Endodermal cell (in vitro differentiated cells): ENCODE measurements around the gene IRF9. TPM values are rescaled to one million over a fixed set of nuclear protein-coding genes. Genes with fewer than 3 reads are reported as not detected.

Experiments
- DNase-seq: peaks from one replicate; pipeline ENCODE4 v3.0.0-alpha.2; 2017
- H3K27ac ChIP-seq: 2 replicates; pipeline ENCODE4 v1.5.1; 2013; ENCODE audit warnings: mild to moderate bottlenecking, low read depth, low read length, moderate library complexity
- H3K27me3 ChIP-seq: 2 replicates; pipeline ENCODE4 v1.6.1; 2013; ENCODE audit warnings: mild to moderate bottlenecking, low read length, moderate library complexity; ENCODE audit not compliant: insufficient read depth, control insufficient read depth, poor library complexity, severe bottlenecking
- H3K36me3 ChIP-seq: 2 replicates; pipeline ENCODE4 v1.7.0; 2013; ENCODE audit warnings: mild to moderate bottlenecking, low read length, moderate library complexity; ENCODE audit not compliant: control insufficient read depth, insufficient read depth
- H3K4me1 ChIP-seq: one replicate; pipeline ENCODE4 v1.7.0; 2013; ENCODE audit warnings: low read length; ENCODE audit not compliant: control insufficient read depth, insufficient read depth
- H3K4me3 ChIP-seq: 2 replicates; pipeline ENCODE4 v1.5.1; 2013; ENCODE audit warnings: mild to moderate bottlenecking, low read length, moderate library complexity
- H3K9ac ChIP-seq: 2 replicates; pipeline ENCODE4 v1.6.1; 2013; ENCODE audit warnings: mild to moderate bottlenecking, low read length, moderate library complexity; ENCODE audit not compliant: poor library complexity, severe bottlenecking; ENCODE audit errors: extremely low read depth
- H3K9me3 ChIP-seq: 2 replicates; pipeline ENCODE4 v1.6.1; 2013; ENCODE audit warnings: mild to moderate bottlenecking, low read length, moderate library complexity; ENCODE audit not compliant: control insufficient read depth
- H3K27ac Mint-ChIP-seq: 2 replicates; pipeline ENCODE4 v1.8.0; 2020; ENCODE audit warnings: mixed read lengths
- H3K27me3 Mint-ChIP-seq: 2 replicates; pipeline ENCODE4 v1.8.0; 2021; ENCODE audit warnings: mild to moderate bottlenecking, mixed read lengths; ENCODE audit not compliant: insufficient read depth
- H3K36me3 Mint-ChIP-seq: 2 replicates; pipeline ENCODE4 v1.8.0; 2020; ENCODE audit warnings: low read depth, mixed read lengths
- H3K4me1 Mint-ChIP-seq: 2 replicates; pipeline ENCODE4 v1.8.0; 2020; ENCODE audit warnings: mixed read lengths
- H3K4me3 Mint-ChIP-seq: 2 replicates; pipeline ENCODE4 v1.8.0; 2020; ENCODE audit warnings: mild to moderate bottlenecking, moderate library complexity, mixed read lengths
- H3K9me3 Mint-ChIP-seq: 2 replicates; pipeline ENCODE4 v1.8.0; 2020; ENCODE audit warnings: mild to moderate bottlenecking, mixed read lengths
- CTCF ChIP-seq: fragments of 200-600 bp; sonication (generic); conservative IDR thresholded peaks from 2 replicates; pipeline ENCODE4 v1.5.0; 2021; ENCODE audit warnings: antibody characterized with exemption, mild to moderate bottlenecking
- WGBS, 2 experiments: methylation state at CpG; one replicate each; pipeline versions ENCODE4 v1.1.5 to v1.1.7; 2013; ENCODE audit warnings: missing lambda C conversion rate in 2 of 2, mixed read lengths in 1 of 2; ENCODE audit not compliant: insufficient coverage in 1 of 2, insufficient read length in 1 of 2; 5-methylcytosine and 5-hydroxymethylcytosine counted together
- total RNA-seq, 2 donors: library from RNA; stranded (reverse); fragmentation: NEBNext Ultra II Directional in 1 of 2; extraction: Animal tissue kit (Norgen Biotek cat#: 25700) in 1 of 2; gene quantifications; 2 replicates in 1 of 2; 3 replicates in 1 of 2; pipeline ENCODE4 v1.2.1, GENCODE V29; 2021

IRF9 gene
- total RNA-seq, 2 donors from 2014 or later: 13.6 to 26.9 TPM

GRCh38 chr14:24188251-24189058 is 27.4 kb downstream of the IRF9 start, which contains the start of gene IPO4:
TSS of gene IPO4 (minus strand) at chr14:24188816. CDS start at chr14:24188787, 29 bp downstream.
- no peaks in the 10 kb centered on the region for H3K9me3 Mint-ChIP-seq
- WGBS, 2 experiments: 0 to 1% methylated on average over 27 to 65 of the region's 65 CpGs
- H3K36me3 ChIP-seq: peaks cover 72% of the 10 kb centered on the region
- H3K4me3 Mint-ChIP-seq: peak within 1 kb of the TSS; percentile 89
- H3K36me3 Mint-ChIP-seq: peaks cover 52% of the 10 kb centered on the region
- peak; percentile 99 for DNase-seq
- no peaks in the 10 kb centered on the region for H3K27me3 Mint-ChIP-seq
- peak within 1 kb of the TSS; percentile 63 for H3K27ac ChIP-seq
- H3K9me3 ChIP-seq: no peaks in the 10 kb centered on the region
- peak within 1 kb of the TSS; percentile 89 for H3K4me3 ChIP-seq
- no peaks in the 10 kb centered on the region for H3K27me3 ChIP-seq
- no peak for TF ChIP-seq CTCF
- H3K9ac ChIP-seq: peak within 1 kb of the TSS; percentile 74
- H3K4me1 Mint-ChIP-seq: peaks cover 6% of the 10 kb centered on the region
- H3K4me1 ChIP-seq: no peaks in the 10 kb centered on the region
- peak within 1 kb of the TSS; percentile 91 for H3K27ac Mint-ChIP-seq

- peaks cover 71% of the 10 kb centered on the region for H3K36me3 ChIP-seq
- H3K4me3 Mint-ChIP-seq: peak overlapping the region; percentile 89
- no peak overlapping the region for H3K27ac ChIP-seq
- H3K27me3 Mint-ChIP-seq: no peaks in the 10 kb centered on the region
- no peak overlapping the region for H3K9ac ChIP-seq
- H3K4me3 ChIP-seq: peak overlapping the region; percentile 89
- no peaks in the 10 kb centered on the region for H3K4me1 ChIP-seq
- peaks cover 53% of the 10 kb centered on the region for H3K36me3 Mint-ChIP-seq
- WGBS, 2 experiments: 11% methylated on average over 3 of the region's 3 CpGs; no CpG with 5 or more reads in 1 of the 2 experiments
- H3K27me3 ChIP-seq: no peaks in the 10 kb centered on the region
- H3K27ac Mint-ChIP-seq: peak overlapping the region; percentile 3
- DNase-seq: no peak
- no peaks in the 10 kb centered on the region for H3K9me3 ChIP-seq
- peaks cover 6% of the 10 kb centered on the region for H3K4me1 Mint-ChIP-seq
- no peak for TF ChIP-seq CTCF
- no peaks in the 10 kb centered on the region for H3K9me3 Mint-ChIP-seq
These were observed 28.0 kb downstream of the IRF9 start for GRCh38 chr14:24189059-24189375.

GRCh38 chr14:24189460-24189859 is 28.4 kb downstream of the IRF9 start:
- no peak overlapping the region for H3K9ac ChIP-seq

More at GRCh38 chr14:24189460-24189859, 28.4 kb downstream of the IRF9 start:
- peaks cover 54% of the 10 kb centered on the region for H3K36me3 Mint-ChIP-seq
- H3K9me3 Mint-ChIP-seq: no peaks in the 10 kb centered on the region
- Histone ChIP-seq H3K4me3 (peak overlapping the region; percentile 89), H3K27ac (no peak overlapping the region), H3K4me1 (no peaks in the 10 kb centered on the region), H3K27me3 (no peaks in the 10 kb centered on the region), H3K36me3 (peaks cover 70% of the 10 kb centered on the region), H3K9me3 (no peaks in the 10 kb centered on the region)
- H3K27ac Mint-ChIP-seq: no peak overlapping the region
- DNase-seq: no peak
- no peaks in the 10 kb centered on the region for H3K27me3 Mint-ChIP-seq
- no peak for TF ChIP-seq CTCF
- WGBS, 2 experiments: 95% methylated on average over 9 of the region's 9 CpGs
- no peak overlapping the region for H3K4me3 Mint-ChIP-seq
- H3K4me1 Mint-ChIP-seq: peaks cover 6% of the 10 kb centered on the region
